ENCODE data around the gene CFL1. TPM values are rescaled to one million over a fixed set of nuclear protein-coding genes. Genes with fewer than 3 reads are reported as not detected.
"Not testable (repeated sequence)": the region's sequence is repeated elsewhere in the genome, so short reads cannot be mapped to it uniquely, and the experiment has no call there.

The CFL1 gene
- total RNA-seq, 1 donor from 2014 or later = 589 TPM

DNA sequence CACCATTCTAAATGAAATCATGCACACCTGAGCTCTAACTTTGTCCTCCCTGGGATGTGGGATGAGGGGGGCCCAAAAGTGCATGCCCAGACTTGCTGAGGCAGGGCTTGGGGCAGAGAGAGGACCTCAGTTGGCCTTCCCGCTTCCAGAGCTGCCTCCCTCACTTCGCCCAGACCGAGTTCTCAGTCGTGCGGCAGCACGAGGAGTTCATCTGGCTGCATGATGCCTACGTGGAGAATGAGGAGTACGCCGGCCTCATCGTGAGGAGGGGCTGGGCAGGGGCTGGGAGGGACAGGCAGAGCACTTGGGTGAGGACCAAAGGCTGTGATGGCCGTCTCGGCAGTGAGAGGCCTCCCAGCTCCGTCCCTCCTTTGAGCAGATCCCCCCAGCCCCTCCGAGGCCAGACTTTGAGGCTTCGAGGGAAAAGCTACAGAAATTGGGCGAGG, 8.2 kb downstream of the CFL1 start:
- DNase-seq (ENCODE audit: extremely low spot score in 2 of 2) = no peak
- intact Hi-C loops (cut with DNase I) = loop anchor here (10.0 kb wide), 1 partner anchor 1835 kb away; no protein-coding TSS in a partner anchor

GRCh38 chr11:65849366-65849765, 8.6 kb downstream of the CFL1 start:
- TF ChIP-seq CTCF (IDR thresholded peaks at IDR 0.05) = no peak
- no peak for DNase-seq (ENCODE audit: extremely low spot score in 2 of 2)
- intact Hi-C loops (cut with DNase I) = loop anchor here (10.0 kb wide), 1 partner anchor 1835 kb away; no protein-coding TSS in a partner anchor

More for the DNA sequence above, 8.2 kb downstream of the CFL1 start:
- Histone ChIP-seq H3K27me3 (no peaks in the 10 kb centered on the region), H3K4me3 (no peak overlapping the region), H3K27ac (no peak overlapping the region), H3K36me3 (peaks cover 0 to 34% of the 10 kb centered on the region in 2 donors), H3K4me1 (no peaks in the 10 kb centered on the region), H3K9me3 (no peaks in the 10 kb centered on the region)
- no peak for TF ChIP-seq POLR2AphosphoS5 (IDR thresholded peaks at IDR 0.05; ENCODE audit: insufficient read depth in 1 of 2, low read depth in 1 of 2)
- TF ChIP-seq POLR2A (IDR thresholded peaks at IDR 0.05) = no peak
- TF ChIP-seq CTCF (IDR thresholded peaks at IDR 0.05) = no peak

DNA sequence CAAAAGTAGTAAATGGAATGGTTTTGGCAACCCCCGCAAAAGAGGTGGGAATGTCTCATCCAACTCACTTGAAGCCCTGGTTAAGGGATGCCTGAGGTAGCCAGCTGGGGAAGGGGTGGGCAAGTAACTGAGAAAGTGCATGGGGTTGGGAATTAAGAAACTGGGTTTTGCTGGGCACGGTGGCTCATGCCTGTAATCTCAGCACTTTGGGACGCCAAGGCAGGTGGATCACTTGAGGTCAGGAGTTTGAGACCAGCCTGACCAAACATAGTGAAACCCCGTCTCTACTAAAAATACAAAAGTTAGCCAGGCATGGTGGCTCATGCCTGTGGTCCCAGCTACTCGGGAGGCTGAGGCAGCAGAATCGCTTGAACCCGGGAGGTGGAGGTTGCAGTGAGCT, 9.3 kb downstream of the CFL1 start:
- peaks cover 0 to 23% of the 10 kb centered on the region in 2 donors for H3K36me3 ChIP-seq
- intact Hi-C loops (cut with DNase I) = loop anchor here (10.0 kb wide), 1 partner anchor 1834 kb away; no protein-coding TSS in a partner anchor
- not testable (repeated sequence) for DNase-seq (ENCODE audit: extremely low spot score in 2 of 2); H3K27me3 ChIP-seq; H3K9me3 ChIP-seq; H3K4me3 ChIP-seq; H3K4me1 ChIP-seq; H3K27ac ChIP-seq

More at GRCh38 chr11:65849366-65849765, 8.6 kb downstream of the CFL1 start:
- no peaks in the 10 kb centered on the region for H3K4me1 ChIP-seq
- H3K36me3 ChIP-seq = peaks cover 0 to 30% of the 10 kb centered on the region in 2 donors
- no peak overlapping the region for H3K27ac ChIP-seq
- no peaks in the 10 kb centered on the region for H3K27me3 ChIP-seq
- no peak overlapping the region for H3K4me3 ChIP-seq
- H3K9me3 ChIP-seq = no peaks in the 10 kb centered on the region

GRCh38 chr11:65847746-65848145, 10.2 kb downstream of the CFL1 start:
- no peak for DNase-seq (ENCODE audit: extremely low spot score in 2 of 2)
- no peaks in the 10 kb centered on the region for H3K9me3 ChIP-seq
- intact Hi-C loops (cut with DNase I) = loop anchor here (10.0 kb wide), 1 partner anchor 1833 kb away; no protein-coding TSS in a partner anchor
- H3K4me1 ChIP-seq = no peaks in the 10 kb centered on the region
- no peak overlapping the region for H3K4me3 ChIP-seq
- no peaks in the 10 kb centered on the region for H3K27me3 ChIP-seq
- H3K27ac ChIP-seq = no peak overlapping the region
- peaks cover 0 to 14% of the 10 kb centered on the region in 2 donors for H3K36me3 ChIP-seq
- no peak for TF ChIP-seq POLR2AphosphoS5 (IDR thresholded peaks at IDR 0.05; ENCODE audit: insufficient read depth in 1 of 2, low read depth in 1 of 2)
- TF ChIP-seq CTCF (IDR thresholded peaks at IDR 0.05) = no peak
- TF ChIP-seq POLR2A (IDR thresholded peaks at IDR 0.05) = no peak

DNA sequence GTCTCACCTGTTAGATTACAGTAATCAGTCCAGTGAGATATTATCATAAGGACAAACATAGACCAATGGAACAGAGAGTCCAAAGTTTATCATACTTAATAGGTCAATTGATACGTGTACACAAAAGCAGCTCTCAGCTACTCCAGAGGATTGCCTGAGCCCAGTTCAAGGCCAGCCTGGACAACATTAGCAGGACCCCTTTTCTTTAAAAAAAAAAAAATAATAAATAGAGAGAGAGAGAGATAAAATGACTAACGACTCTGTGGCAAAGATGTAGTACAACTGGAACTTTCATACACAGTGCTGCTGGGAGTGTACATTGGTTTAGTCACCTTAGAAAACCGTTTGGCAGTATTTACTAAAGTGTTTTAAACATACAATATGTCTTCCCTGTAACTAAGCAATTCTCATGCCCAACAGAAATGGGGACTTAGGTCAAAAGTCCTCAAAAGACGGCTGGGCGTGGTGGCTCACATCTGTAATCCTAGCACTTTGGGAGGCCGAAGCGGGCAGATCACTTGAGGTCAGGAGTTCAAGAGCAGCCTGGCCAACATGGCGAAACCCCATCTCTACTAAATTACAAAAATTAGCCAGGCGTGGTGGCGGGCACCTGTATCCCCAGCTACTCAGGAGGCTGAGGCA, 13.6 kb downstream of the CFL1 start:
- intact Hi-C loops (cut with DNase I) = loop anchor here (10.0 kb wide), 1 partner anchor 1830 kb away; no protein-coding TSS in a partner anchor
- no peak overlapping the region for H3K27ac ChIP-seq
- no peak overlapping the region for H3K4me3 ChIP-seq
- no peaks in the 10 kb centered on the region for H3K36me3 ChIP-seq
- no peak for TF ChIP-seq POLR2A (IDR thresholded peaks at IDR 0.05)
- TF ChIP-seq CTCF (IDR thresholded peaks at IDR 0.05) = no peak
- no peak for TF ChIP-seq POLR2AphosphoS5 (IDR thresholded peaks at IDR 0.05; ENCODE audit: insufficient read depth in 1 of 2, low read depth in 1 of 2)
- no peaks in the 10 kb centered on the region for H3K9me3 ChIP-seq
- H3K27me3 ChIP-seq = no peaks in the 10 kb centered on the region
- DNase-seq (ENCODE audit: extremely low spot score in 2 of 2) = no peak
- H3K4me1 ChIP-seq = no peaks in the 10 kb centered on the region

Data from vagina (tissue), 2 donors.